ENCODE results near the gene GFY. TPM values are rescaled to one million over a fixed set of nuclear protein-coding genes. Genes with fewer than 3 reads are reported as not detected.

GFY gene
- total and polyA plus RNA-seq, 9 of the 15 experiments (the other 6 are each of a cell fraction or from before 2014, with no cell fraction given) = 0.06 to 0.40 (median 0.19) TPM; not detected in 3

DNA sequence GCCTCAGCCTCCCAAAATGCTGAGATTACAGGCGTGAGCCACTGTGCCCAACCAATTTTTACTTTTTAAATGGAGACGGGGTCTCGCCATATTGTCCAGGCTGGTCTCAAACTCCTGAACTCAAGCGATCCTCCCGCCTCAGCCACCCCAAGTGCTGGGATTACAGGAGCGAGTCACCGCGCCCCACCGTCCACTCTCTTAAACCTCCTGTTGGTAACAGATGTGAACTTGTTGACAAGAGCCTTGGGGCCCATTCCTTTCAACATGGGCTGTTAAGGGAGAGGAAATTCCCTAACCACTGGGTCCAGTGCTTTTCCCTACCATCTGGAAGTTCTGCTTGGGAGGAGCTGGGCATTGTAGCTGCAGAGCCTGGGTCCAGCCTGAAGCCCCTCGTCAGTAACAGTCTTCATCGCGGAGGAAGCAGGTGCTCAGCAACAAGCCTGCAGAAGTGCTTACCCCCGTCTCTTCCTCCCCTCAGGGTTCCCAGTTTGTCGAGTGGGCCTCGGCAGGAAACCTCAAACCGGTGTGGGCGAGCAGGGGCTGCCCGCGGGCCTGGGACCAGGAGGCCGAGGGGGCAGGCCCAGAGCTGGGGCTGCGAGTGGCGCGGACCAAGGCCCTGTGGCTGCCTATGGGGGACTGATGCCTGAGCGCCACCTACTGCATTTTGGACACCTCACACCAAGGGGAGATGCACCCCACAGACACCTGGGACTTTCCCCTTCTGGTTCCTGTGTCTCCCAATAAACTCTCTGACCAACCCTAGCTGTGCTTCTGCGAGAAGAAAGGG is 44.8 kb downstream of the GFY start:
- no peak overlapping the region for H2AFZ ChIP-seq (ENCODE audit: low read depth, low read length)
- no peaks in the 10 kb centered on the region for H3K79me2 ChIP-seq (ENCODE audit: control insufficient read depth, insufficient read depth, low read length)
- H3K4me2 ChIP-seq (ENCODE audit: insufficient read depth, low read length) = no peak overlapping the region
- peak overlapping the region in 1 of 2 experiments; percentile 73; a peak in 2 of 4 replicates for H3K9ac ChIP-seq (ENCODE audit: insufficient read depth in 1 of 2, low read depth in 2 of 2, low read length in 2 of 2)
- H3K4me1 ChIP-seq (replicated peaks in 1 of 2; ENCODE audit: control insufficient read depth in 2 of 2, insufficient read depth in 2 of 2, low read length in 2 of 2) = peaks cover 16 to 49% of the 10 kb centered on the region in 2 experiments
- H4K20me1 ChIP-seq (replicated peaks; ENCODE audit: control insufficient read depth, insufficient read depth, low read length) = peaks cover 5% of the 10 kb centered on the region; the same call in 1 of the 2 replicates
- no peak overlapping the region for H3K27ac ChIP-seq (ENCODE audit: extremely low read depth, low read depth, low read length)
- no peaks in the 10 kb centered on the region for H3K9me3 ChIP-seq (replicated peaks; ENCODE audit: control insufficient read depth, insufficient read depth, low read depth, low read length)
- peak; percentile 65 for ATAC-seq
- H3K27me3 ChIP-seq (ENCODE audit: control insufficient read depth in 2 of 2, insufficient read depth in 2 of 2, low read length in 2 of 2) = no peaks in the 10 kb centered on the region
- in situ Hi-C loops (cut with MboI) = no loop called here
- DNase-seq (ENCODE audit: extremely low read depth in 1 of 4, low spot score in 3 of 4) = peak in 1 of 4 experiments; percentile 29
- ChIA-PET CTCF (ENCODE audit: low intra/inter-chr PET ratio) (interaction anchor here (0.6 kb wide), 1 partner anchor 667 kb away, joined by 4 read pairs; no protein-coding TSS in a partner anchor), POLR2A (interaction anchor here (1.2 kb wide), 1 partner anchor 17 kb away, joined by 4 read pairs; the partner anchor contains the start of gene ALDH16A1)
- BruUV-seq (replicated peaks) = no TSS peak
- WGBS (ENCODE audit: insufficient coverage, low coverage, missing lambda C conversion rate) = 93% methylated on average over 20 of the region's 25 CpGs
- H3K9me1 ChIP-seq (ENCODE audit: control insufficient read depth, insufficient read depth, low read length) = no peaks in the 10 kb centered on the region
- intact Hi-C loops (cut with micrococcal nuclease) = loop anchor here (1.0 kb wide), 1 partner anchor 78 kb away; no protein-coding TSS in a partner anchor
- no peak overlapping the region for H3K4me3 ChIP-seq
- peaks cover 32% of the 10 kb centered on the region; the same call in 2 of the 3 replicates for H3K36me3 ChIP-seq (ENCODE audit: control insufficient read depth, insufficient read depth, low read length)
- no peak for FAIRE-seq
- TF ChIP-seq YBX1 (IDR thresholded peaks at IDR 0.05) = no peak
- TF ChIP-seq SUPT5H (IDR thresholded peaks at IDR 0.05) = no peak
- TF ChIP-seq POLR2AphosphoS5 (IDR thresholded peaks at IDR 0.05; ENCODE audit: control insufficient read depth, insufficient read depth, low read depth, low read length) = 0 out of 2 replicates have a peak, but pooled peaks have one; percentile 8
- TF ChIP-seq, protein P1, sequence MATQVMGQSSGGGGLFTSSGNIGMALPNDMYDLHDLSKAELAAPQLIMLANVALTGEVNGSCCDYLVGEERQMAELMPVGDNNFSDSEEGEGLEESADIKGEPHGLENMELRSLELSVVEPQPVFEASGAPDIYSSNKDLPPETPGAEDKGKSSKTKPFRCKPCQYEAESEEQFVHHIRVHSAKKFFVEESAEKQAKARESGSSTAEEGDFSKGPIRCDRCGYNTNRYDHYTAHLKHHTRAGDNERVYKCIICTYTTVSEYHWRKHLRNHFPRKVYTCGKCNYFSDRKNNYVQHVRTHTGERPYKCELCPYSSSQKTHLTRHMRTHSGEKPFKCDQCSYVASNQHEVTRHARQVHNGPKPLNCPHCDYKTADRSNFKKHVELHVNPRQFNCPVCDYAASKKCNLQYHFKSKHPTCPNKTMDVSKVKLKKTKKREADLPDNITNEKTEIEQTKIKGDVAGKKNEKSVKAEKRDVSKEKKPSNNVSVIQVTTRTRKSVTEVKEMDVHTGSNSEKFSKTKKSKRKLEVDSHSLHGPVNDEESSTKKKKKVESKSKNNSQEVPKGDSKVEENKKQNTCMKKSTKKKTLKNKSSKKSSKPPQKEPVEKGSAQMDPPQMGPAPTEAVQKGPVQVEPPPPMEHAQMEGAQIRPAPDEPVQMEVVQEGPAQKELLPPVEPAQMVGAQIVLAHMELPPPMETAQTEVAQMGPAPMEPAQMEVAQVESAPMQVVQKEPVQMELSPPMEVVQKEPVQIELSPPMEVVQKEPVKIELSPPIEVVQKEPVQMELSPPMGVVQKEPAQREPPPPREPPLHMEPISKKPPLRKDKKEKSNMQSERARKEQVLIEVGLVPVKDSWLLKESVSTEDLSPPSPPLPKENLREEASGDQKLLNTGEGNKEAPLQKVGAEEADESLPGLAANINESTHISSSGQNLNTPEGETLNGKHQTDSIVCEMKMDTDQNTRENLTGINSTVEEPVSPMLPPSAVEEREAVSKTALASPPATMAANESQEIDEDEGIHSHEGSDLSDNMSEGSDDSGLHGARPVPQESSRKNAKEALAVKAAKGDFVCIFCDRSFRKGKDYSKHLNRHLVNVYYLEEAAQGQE (IDR thresholded peaks at IDR 0.05; ENCODE audit: borderline replicate concordance) = peak; percentile 36; the same call in 1 of the 2 replicates
- TF ChIP-seq, protein P1 (CRISPR knock-in tag; IDR thresholded peaks at IDR 0.05; ENCODE audit: low read depth) = no peak
- TF ChIP-seq HEY1 (CRISPR knock-in tag; IDR thresholded peaks at IDR 0.05; ENCODE audit: borderline replicate concordance) = no peak
- no peak for TF ChIP-seq ZNF584 (CRISPR knock-in tag; IDR thresholded peaks at IDR 0.05; ENCODE audit: low read depth)
- TF ChIP-seq ZNF75A (CRISPR knock-in tag; IDR thresholded peaks at IDR 0.05) = no peak
- no peak for TF ChIP-seq ARHGAP35 (IDR thresholded peaks at IDR 0.05; ENCODE audit: partially characterized antibody)
- no peak for TF ChIP-seq NFRKB (IDR thresholded peaks at IDR 0.05; ENCODE audit: low read depth)
- peak in 1 of 2 experiments; percentile 66; a peak in 2 of 4 replicates for TF ChIP-seq RAD21 (CRISPR knock-in tag; conservative IDR thresholded peaks at IDR 0.05 in 1 of 2, IDR thresholded peaks at IDR 0.05 in 1 of 2)
- peak in 1 of 2 experiments; percentile 37; a peak in 1 of 4 replicates for TF ChIP-seq RCOR1 (IDR thresholded peaks at IDR 0.05; ENCODE audit: borderline replicate concordance in 1 of 2, low read depth in 2 of 2, low read length in 2 of 2)
- TF ChIP-seq NCOR1 (IDR thresholded peaks at IDR 0.05) = no peak
